Nephron (organoid): Measurements from ENCODE around the gene PKP3.

Experiments used
- H3K27ac Mint-ChIP-seq, 3 experiments: 2 replicates each; pipeline ENCODE4 v1.8.0; 2020; ENCODE audit warnings: mixed read lengths in 3 of 3, mild to moderate bottlenecking in 2 of 3, moderate library complexity in 1 of 3
- H3K27me3 Mint-ChIP-seq: 2 replicates; pipeline ENCODE4 v1.8.0; 2021; ENCODE audit warnings: low read depth, mild to moderate bottlenecking, moderate library complexity, mixed read lengths
- H3K36me3 Mint-ChIP-seq: 2 replicates; pipeline ENCODE4 v1.8.0; 2020; ENCODE audit warnings: low read depth, mixed read lengths
- H3K4me1 Mint-ChIP-seq: 2 replicates; pipeline ENCODE4 v1.8.0; 2020; ENCODE audit warnings: mixed read lengths
- H3K4me3 Mint-ChIP-seq, 3 experiments: 2 replicates each; pipeline ENCODE4 v1.8.0; 2020; ENCODE audit warnings: mild to moderate bottlenecking in 3 of 3, mixed read lengths in 3 of 3, moderate library complexity in 2 of 3
- H3K9me3 Mint-ChIP-seq: 2 replicates; pipeline ENCODE4 v1.8.0; 2020; ENCODE audit warnings: mixed read lengths
- TF ChIP-seq, protein P1 (sequence below), 3 experiments: fragments of 200-600 bp; sonication (generic); IDR thresholded peaks; one replicate each; pipeline ENCODE4 v1.5.0; 2021; ENCODE audit warnings: antibody characterized with exemption in 3 of 3; ENCODE audit not compliant: unreplicated experiment in 3 of 3

The PKP3 gene

DNA sequence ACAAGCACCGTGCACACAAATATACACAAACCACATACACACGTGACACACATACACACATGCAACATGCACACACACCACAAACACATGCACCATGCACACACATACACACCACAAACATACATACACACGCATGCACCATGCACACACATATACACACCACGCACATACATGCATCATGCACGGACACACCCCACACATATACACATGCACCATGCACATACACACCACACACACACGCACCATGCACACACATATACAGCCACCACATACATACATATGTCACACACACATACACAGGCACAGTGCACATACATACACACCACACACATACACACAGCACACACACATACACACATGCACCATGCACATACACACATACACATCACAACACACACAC, 37.4 kb upstream of the PKP3 start:
- H3K27ac Mint-ChIP-seq = no peak overlapping the region
- peaks cover 23% of the 10 kb centered on the region for H3K4me1 Mint-ChIP-seq
- peaks cover 2% of the 10 kb centered on the region for H3K9me3 Mint-ChIP-seq
- H3K27me3 Mint-ChIP-seq = no peaks in the 10 kb centered on the region
- TF ChIP-seq, protein P1, sequence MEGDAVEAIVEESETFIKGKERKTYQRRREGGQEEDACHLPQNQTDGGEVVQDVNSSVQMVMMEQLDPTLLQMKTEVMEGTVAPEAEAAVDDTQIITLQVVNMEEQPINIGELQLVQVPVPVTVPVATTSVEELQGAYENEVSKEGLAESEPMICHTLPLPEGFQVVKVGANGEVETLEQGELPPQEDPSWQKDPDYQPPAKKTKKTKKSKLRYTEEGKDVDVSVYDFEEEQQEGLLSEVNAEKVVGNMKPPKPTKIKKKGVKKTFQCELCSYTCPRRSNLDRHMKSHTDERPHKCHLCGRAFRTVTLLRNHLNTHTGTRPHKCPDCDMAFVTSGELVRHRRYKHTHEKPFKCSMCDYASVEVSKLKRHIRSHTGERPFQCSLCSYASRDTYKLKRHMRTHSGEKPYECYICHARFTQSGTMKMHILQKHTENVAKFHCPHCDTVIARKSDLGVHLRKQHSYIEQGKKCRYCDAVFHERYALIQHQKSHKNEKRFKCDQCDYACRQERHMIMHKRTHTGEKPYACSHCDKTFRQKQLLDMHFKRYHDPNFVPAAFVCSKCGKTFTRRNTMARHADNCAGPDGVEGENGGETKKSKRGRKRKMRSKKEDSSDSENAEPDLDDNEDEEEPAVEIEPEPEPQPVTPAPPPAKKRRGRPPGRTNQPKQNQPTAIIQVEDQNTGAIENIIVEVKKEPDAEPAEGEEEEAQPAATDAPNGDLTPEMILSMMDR (IDR thresholded peaks at IDR 0.05; ENCODE audit: unreplicated experiment in 3 of 3) = no peak
- no peak overlapping the region for H3K4me3 Mint-ChIP-seq
- H3K36me3 Mint-ChIP-seq = no peaks in the 10 kb centered on the region

DNA sequence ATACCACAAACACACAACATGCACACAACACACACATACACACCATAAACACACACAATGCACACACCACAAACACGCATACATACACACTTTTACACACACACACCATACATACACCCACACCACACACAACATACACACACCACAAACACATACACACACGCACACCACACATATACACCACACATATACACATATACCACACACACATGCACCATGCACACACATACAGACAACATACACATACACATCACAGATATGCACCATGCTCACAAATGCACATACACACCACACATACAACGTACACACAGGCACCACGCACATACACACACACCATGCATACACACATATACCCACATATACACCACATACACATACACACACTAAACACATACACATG, 36.4 kb upstream of the PKP3 start:
- peaks cover 3% of the 10 kb centered on the region for H3K9me3 Mint-ChIP-seq
- no peak overlapping the region for H3K4me3 Mint-ChIP-seq
- H3K36me3 Mint-ChIP-seq = no peaks in the 10 kb centered on the region
- H3K27ac Mint-ChIP-seq = no peak overlapping the region
- TF ChIP-seq, protein P1 (IDR thresholded peaks at IDR 0.05; ENCODE audit: unreplicated experiment in 3 of 3) = no peak
- H3K4me1 Mint-ChIP-seq = peaks cover 21% of the 10 kb centered on the region
- H3K27me3 Mint-ChIP-seq = no peaks in the 10 kb centered on the region

DNA sequence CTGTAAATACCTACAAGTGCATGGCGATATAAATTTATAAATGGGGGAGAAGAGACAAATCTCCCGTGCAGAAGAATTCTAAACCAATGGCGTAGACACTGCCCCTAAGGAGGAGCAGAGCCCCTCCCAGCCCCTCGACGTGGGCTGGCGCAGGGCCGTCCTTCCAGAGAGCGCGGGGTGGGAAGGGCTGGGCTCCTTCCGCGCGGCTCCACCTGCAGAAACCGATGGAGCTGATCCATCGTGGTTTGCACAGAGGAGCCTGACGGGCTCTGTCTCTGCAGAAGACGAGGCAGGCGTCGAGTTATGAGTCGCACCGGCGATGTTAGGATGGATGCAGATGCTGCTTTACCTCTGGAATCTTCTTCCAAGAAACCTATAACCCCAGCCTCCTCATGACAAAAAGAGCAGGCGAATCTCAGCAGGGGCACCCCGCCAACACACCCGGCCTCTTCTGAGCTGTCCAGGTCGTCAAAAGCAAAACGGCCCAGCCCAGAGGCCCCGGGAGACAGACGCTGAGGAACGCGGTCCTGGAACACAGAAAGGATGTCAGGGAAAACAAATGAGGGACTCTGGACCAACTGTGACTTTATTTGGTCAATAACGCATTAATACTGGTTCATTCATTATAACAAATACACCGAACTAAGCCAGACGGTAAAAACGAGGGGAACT, 35.7 kb upstream of the PKP3 start:
- TF ChIP-seq, protein P1 (IDR thresholded peaks at IDR 0.05; ENCODE audit: unreplicated experiment in 3 of 3) = no peak
- peaks cover 3% of the 10 kb centered on the region for H3K9me3 Mint-ChIP-seq
- H3K27ac Mint-ChIP-seq = no peak overlapping the region
- H3K4me1 Mint-ChIP-seq = peaks cover 14% of the 10 kb centered on the region
- no peak overlapping the region for H3K4me3 Mint-ChIP-seq
- no peaks in the 10 kb centered on the region for H3K36me3 Mint-ChIP-seq
- H3K27me3 Mint-ChIP-seq = no peaks in the 10 kb centered on the region

DNA sequence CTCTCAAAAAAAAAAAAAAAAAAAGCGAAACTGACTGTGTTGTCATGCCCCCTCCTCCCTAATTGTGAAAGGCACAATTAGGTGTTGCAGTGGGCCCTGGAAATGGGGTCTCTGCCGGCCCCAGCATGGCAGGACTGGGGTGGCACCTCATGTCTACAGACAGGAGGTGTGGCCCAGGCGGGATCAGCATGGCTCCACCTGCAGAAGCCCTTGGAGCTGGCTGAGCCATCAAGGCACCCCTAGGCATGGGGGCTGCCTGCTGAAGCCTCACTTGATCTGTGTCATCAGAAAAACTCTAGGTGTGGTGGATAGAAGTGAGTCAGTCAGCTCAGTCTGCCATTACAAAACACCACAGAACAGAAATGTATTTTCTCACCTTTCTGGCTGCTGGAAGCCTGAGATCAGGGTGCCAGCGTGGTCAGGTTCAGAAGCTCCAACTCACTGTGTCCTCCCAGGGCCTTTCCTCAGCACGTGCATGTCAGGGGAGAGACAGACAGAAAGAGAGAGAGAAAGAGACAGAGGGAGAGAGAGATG, 34.8 kb upstream of the PKP3 start:
- TF ChIP-seq, protein P1 (IDR thresholded peaks at IDR 0.05; ENCODE audit: unreplicated experiment in 3 of 3) = no peak
- no peak overlapping the region for H3K4me3 Mint-ChIP-seq
- no peak overlapping the region for H3K27ac Mint-ChIP-seq
- no peaks in the 10 kb centered on the region for H3K36me3 Mint-ChIP-seq
- H3K9me3 Mint-ChIP-seq = peaks cover 3% of the 10 kb centered on the region
- H3K27me3 Mint-ChIP-seq = no peaks in the 10 kb centered on the region
- peaks cover 4% of the 10 kb centered on the region for H3K4me1 Mint-ChIP-seq

DNA sequence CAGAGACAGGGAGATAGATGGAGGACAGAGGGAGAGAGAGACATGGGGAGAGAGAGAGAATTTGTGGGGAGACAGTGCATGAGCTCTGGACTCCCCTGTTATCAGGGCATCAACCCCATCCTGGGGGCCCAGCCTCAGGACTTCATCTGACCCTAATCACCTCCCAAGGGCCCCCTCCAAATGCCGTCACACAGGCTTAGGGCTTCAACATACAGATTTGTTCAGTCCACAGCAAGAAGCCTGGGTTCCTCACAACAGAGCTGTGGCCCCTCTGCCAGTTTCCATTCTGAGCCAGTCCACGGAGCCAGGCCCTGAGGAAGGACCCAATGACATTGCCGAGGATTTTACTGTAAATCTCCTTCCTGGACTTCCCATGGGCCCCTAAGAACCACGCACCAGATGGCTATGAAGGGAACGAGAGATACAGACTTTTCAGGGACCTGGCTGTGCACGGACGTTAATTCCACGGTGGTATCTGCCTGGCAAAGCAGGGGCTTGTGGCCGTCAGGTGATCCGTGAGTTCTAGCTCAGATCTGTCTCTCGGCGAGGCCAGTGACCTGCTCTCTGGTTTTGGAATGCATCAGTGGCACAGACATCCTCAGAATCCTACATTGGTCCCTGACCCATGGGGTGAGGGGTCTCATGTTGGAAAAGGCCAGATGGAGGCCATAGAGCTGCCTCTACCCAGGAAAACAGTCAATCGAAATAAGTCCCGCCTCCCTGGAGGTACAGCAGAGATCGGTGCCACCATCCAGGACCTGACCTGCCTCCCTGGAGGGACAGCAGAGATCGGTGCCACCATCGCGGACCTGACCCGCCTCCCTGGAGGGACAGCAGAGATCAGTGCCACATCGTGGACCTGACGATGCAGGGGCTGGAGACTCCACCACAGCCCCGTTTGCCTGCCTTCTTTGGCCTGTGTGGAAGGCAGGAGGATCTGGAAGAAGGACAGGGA, 33.4 kb upstream of the PKP3 start:
- peaks cover 3% of the 10 kb centered on the region for H3K9me3 Mint-ChIP-seq
- no peak overlapping the region for H3K4me3 Mint-ChIP-seq
- no peaks in the 10 kb centered on the region for H3K4me1 Mint-ChIP-seq
- TF ChIP-seq, protein P1 (IDR thresholded peaks at IDR 0.05; ENCODE audit: unreplicated experiment in 3 of 3) = no peak
- H3K27me3 Mint-ChIP-seq = no peaks in the 10 kb centered on the region
- no peaks in the 10 kb centered on the region for H3K36me3 Mint-ChIP-seq
- no peak overlapping the region for H3K27ac Mint-ChIP-seq
